Measurements from ENCODE around the gene OAS1.
"Not testable (repeated sequence)": the region's sequence is repeated elsewhere in the genome, so short reads cannot be mapped to it uniquely, and the experiment has no call there.

OAS1 gene

GRCh38 chr12:112937741-112938719, 31.3 kb downstream of the OAS1 start, which contains the start of gene OAS3:
TSS of gene OAS3 (plus strand) at chr12:112938474. CDS start at chr12:112938531, 57 bp downstream.
- DNase-seq (ENCODE audit: low read depth), result peak; percentile 55

DNA sequence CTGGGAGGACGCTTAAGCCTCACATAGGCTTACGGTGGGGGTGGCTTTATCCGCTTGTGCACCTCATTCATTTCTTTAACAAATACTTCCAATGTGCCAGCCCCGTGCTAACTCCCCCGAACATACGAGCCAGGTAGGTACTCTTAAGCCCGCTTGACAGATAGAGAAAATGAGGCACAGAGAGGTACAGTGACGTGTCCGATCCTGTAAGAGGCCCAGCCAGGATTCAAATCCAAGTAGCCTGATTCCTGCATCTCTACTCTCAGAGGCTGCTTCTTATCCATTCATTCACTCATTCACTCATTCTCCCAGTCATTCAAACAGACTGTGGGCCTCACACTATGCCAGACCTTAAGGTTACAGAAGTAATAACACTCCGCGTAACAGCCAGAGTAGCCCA, 32.0 kb downstream of the OAS1 start:
- DNase-seq (ENCODE audit: low read depth), result no peak

DNA sequence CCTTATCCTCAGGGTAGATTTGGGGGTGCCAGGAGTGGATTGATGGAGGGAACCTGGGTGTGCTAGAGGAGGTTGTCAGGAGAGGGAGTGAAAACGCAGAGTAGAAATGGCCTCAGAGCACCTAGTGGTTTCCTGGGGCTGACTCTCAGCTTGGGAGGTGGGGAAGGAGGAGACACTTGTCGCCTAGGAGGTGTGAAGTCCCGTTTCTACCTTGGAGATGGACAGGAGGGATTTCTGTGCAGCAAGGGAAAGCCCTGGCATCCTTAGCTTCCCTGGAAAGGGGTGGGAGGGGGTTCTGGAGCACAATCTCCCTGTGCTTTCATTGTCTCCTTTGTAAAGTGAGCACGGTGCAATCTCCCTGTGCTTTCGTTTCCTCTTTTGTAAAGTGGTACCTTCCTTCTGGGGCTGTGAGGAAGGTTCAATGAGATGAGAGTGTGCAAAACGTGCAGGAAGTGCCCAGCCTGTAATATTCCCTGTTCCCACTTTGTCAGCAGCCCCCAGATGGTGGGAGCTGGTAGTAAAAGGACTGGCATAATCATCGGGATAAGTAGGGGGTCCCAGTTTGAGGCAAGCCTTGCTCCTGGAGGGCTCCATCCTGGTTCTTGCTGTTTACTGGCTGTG, 33.1 kb downstream of the OAS1 start:
- DNase-seq (ENCODE audit: low read depth), result no peak

- DNase-seq (ENCODE audit: low read depth), result no peak
Measured at GRCh38 chr12:112941528-112942335, 35.0 kb downstream of the OAS1 start.

- no peak for DNase-seq (ENCODE audit: low read depth)
Measured at GRCh38 chr12:112942572-112942971, 35.8 kb downstream of the OAS1 start.

DNA sequence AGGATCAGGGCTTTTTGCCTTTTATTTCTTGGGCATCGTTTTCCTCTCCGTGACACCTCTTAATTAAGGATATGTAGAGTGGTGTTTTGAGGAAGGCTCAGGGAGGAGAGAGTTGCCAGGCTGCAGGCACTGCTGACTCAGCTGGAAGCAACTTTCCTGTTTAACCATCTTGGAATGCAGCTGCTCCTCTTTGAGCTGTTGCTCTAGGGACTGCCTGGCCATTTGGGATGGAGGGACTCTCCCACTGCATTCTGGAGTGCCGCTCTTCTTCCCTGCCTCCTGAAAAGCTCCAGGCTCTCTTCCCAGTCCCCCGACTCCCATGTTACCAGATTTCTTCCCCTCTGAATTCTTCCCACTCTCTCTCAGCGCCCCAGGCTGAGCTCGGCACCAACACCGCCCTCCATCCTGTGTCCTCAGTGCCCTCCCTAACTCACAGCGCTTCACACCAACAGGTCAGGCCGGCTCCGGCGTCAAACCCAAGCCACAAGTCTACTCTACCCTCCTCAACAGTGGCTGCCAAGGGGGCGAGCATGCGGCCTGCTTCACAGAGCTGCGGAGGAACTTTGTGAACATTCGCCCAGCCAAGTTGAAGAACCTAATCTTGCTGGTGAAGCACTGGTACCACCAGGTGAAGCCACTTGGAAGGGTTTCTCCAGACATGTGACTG, 37.4 kb downstream of the OAS1 start:
- DNase-seq (ENCODE audit: low read depth), result no peak

DNA sequence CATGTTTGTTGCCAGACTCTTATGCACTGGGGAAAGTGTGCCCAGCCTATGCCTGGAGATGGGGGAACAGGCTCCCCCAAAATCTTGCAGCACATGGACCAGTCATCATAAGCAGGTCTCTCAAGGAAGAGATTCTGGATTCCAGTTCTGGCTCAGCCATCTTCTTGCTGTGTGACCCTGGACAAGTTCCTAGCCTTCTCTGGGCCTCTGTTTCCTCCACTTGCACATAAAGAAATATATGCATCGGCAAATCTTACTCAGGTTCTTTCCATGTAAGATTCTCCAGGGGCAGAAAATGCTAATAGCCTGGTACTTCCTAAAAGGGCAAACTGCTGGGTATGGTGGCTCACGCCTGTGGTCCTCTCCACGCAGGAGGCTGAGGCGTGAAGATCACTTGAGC, 38.8 kb downstream of the OAS1 start:
- DNase-seq (ENCODE audit: low read depth), result no peak

GRCh38 chr12:112946236-112947000, 39.7 kb downstream of the OAS1 start:
- DNase-seq (ENCODE audit: low read depth), result no peak

GRCh38 chr12:112947314-112947713, 40.6 kb downstream of the OAS1 start:
- DNase-seq (ENCODE audit: low read depth), result no peak

- no peak for DNase-seq (ENCODE audit: low read depth)
Measured at GRCh38 chr12:112947761-112948160, 41.0 kb downstream of the OAS1 start.

GRCh38 chr12:112948806-112949205, 42.0 kb downstream of the OAS1 start:
- no peak for DNase-seq (ENCODE audit: low read depth)

DNA sequence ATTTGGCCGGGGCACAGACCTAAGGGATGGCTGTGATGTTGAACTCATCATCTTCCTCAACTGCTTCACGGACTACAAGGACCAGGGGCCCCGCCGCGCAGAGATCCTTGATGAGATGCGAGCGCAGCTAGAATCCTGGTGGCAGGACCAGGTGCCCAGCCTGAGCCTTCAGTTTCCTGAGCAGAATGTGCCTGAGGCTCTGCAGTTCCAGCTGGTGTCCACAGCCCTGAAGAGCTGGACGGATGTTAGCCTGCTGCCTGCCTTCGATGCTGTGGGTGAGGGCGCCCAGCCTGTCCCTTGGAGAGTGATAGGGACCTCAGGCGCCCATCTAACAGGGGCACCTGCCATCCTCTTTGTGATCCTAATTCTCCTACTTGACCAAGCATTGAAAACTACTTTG, 43.9 kb downstream of the OAS1 start:
- DNase-seq (ENCODE audit: low read depth), result no peak

DNA sequence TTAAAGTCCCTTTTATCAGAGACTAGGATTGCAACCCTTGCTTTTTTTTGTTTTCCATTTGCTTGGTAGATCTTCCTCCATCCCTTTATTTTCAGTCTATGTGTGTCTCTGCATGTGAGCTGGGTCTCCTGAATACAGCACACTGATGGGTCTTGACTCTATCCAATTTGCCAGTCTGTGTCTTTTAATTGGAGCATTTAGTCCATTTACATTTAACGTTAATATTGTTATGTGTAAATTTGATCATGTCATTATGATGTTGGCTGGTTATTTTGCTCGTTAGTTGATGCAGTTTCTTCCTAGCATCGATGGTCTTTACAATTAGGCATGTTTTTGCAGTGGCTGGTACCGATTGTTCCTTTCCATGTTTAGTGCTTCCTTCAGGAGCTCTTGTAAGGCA, 50.4 kb downstream of the OAS1 start:
- not testable (repeated sequence) for DNase-seq (ENCODE audit: low read depth)

GRCh38 chr12:112961074-112961473, 54.3 kb downstream of the OAS1 start:
- DNase-seq (ENCODE audit: low read depth), result no peak

- DNase-seq (ENCODE audit: low read depth), result no peak
Measured at GRCh38 chr12:112961536-112961935, 54.8 kb downstream of the OAS1 start.

DNA sequence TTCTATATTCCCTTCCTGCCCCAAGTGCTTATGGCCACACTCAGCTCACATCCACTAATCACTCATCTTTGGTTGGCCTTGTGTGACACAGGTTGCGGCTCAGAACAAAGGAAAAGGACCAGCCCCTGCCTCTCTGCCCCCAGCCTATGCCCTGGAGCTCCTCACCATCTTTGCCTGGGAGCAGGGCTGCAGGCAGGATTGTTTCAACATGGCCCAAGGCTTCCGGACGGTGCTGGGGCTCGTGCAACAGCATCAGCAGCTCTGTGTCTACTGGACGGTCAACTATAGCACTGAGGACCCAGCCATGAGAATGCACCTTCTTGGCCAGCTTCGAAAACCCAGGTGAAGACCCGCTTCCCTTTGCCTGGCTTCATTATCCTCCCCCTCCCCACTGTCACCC, 55.8 kb downstream of the OAS1 start:
- no peak for DNase-seq (ENCODE audit: low read depth)

DNA sequence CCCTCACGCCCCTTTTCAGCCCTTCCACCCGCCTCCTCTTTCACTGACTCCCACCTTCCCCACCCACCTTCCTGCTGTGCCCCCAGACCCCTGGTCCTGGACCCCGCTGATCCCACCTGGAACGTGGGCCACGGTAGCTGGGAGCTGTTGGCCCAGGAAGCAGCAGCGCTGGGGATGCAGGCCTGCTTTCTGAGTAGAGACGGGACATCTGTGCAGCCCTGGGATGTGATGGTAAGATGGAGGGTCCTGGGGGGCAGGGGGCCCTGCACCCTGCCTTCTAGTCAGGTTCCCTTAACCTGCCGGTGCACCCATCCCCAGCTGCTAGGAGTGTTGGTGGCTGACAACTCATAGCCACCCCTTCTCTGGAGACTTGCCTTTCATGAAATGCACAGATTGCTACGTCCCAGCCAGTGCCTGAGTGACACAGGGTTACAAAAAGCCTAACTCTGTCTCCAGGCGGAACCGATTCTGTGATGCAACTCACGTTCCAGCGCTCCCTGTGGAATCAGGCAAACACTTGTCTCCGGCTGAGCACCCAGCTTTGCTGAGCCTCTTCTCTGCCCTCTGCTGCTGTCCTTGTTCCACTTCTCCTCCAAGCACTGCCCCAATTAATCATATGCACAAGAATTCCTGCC, 56.6 kb downstream of the OAS1 start:
- no peak for DNase-seq (ENCODE audit: low read depth)

DNA sequence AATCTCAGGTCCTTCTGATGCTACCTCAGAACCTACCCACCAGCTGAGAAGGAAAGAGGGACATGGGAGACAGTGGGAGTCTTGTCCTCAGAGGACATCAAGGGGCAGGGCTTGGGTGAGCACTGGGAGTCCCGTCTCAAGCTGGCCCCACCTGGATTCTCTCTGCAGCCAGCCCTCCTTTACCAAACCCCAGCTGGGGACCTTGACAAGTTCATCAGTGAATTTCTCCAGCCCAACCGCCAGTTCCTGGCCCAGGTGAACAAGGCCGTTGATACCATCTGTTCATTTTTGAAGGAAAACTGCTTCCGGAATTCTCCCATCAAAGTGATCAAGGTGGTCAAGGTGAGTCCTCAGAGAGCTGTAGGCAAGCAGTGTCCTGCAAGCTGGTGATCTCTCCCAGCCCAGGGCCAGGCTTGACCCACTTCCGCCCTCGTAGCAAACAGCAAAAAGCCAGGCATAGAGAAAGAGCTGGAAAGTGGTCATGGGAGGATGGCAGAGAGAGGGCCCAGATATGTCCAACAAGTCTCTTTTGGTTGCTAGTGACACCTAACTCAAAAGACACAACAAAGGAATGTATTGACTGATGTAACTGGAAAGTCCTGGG, 57.4 kb downstream of the OAS1 start:
- no peak for DNase-seq (ENCODE audit: low read depth)

GRCh38 chr12:112964915-112965314, 58.2 kb downstream of the OAS1 start:
- no peak for DNase-seq (ENCODE audit: low read depth)

DNA sequence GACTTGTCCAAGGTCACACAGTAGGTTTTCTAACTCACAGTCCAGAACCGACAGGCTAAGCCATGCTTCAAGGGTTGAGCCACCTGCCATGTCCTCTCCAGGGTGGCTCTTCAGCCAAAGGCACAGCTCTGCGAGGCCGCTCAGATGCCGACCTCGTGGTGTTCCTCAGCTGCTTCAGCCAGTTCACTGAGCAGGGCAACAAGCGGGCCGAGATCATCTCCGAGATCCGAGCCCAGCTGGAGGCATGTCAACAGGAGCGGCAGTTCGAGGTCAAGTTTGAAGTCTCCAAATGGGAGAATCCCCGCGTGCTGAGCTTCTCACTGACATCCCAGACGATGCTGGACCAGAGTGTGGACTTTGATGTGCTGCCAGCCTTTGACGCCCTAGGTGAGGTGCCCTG, 58.9 kb downstream of the OAS1 start:
- DNase-seq (ENCODE audit: low read depth), result no peak
